Neural progenitor cell (in vitro differentiated cells): ENCODE measurements around the gene CDC42EP3. TPM values are rescaled to one million over a fixed set of nuclear protein-coding genes. Genes with fewer than 3 reads are reported as not detected.

Experiments
- DNase-seq: peaks from one replicate; pipeline ENCODE4 v3.0.0-alpha.2; 2016; ENCODE audit warnings: low spot score
- H2AFZ ChIP-seq: fragments of 200-600 bp; sonication (generic); replicated peaks from 2 replicates; pipeline ENCODE4 v1.6.1; 2016; ENCODE audit warnings: antibody characterized with exemption
- H3F3A ChIP-seq: fragments of 200-600 bp; sonication (generic); 2 replicates; pipeline ENCODE4 v1.6.1; 2016; ENCODE audit warnings: antibody characterized with exemption, low read depth
- H3K27ac ChIP-seq: fragments of 200-600 bp; sonication (generic); 2 replicates; pipeline ENCODE4 v1.5.1; 2016; ENCODE audit warnings: mild to moderate bottlenecking
- H3K27me3 ChIP-seq: fragments of 200-600 bp; sonication (generic); 2 replicates; pipeline ENCODE4 v1.6.1; 2016; ENCODE audit warnings: mild to moderate bottlenecking, moderate library complexity
- H3K36me3 ChIP-seq: fragments of 200-600 bp; sonication (generic); 2 replicates; pipeline ENCODE4 v1.5.1; 2016
- H3K4me1 ChIP-seq: fragments of 200-600 bp; sonication (generic); 2 replicates; pipeline ENCODE4 v1.6.1; 2016; ENCODE audit warnings: mixed run types
- H3K4me2 ChIP-seq: fragments of 200-600 bp; sonication (generic); 2 replicates; pipeline ENCODE4 v1.6.1; 2016
- H3K4me3 ChIP-seq: fragments of 200-600 bp; sonication (generic); 2 replicates; pipeline ENCODE4 v1.5.1; 2016
- H3K79me2 ChIP-seq: fragments of 200-600 bp; sonication (generic); 2 replicates; pipeline ENCODE4 v1.6.1; 2016; ENCODE audit warnings: low read depth
- H3K9ac ChIP-seq: fragments of 200-600 bp; sonication (generic); 2 replicates; pipeline ENCODE4 v1.6.1; 2016
- H3K9me3 ChIP-seq: fragments of 200-600 bp; sonication (generic); 2 replicates; pipeline ENCODE4 v1.5.1; 2016; ENCODE audit warnings: low read depth
- H4K20me1 ChIP-seq: fragments of 200-600 bp; sonication (generic); 2 replicates; pipeline ENCODE4 v1.6.1; 2016; ENCODE audit warnings: low read depth
- H3K27ac Mint-ChIP-seq: 3 replicates; pipeline ENCODE4 v1.8.0; 2021; ENCODE audit warnings: mixed read lengths
- H3K27me3 Mint-ChIP-seq: 2 replicates; pipeline ENCODE4 v1.8.0; 2022; ENCODE audit warnings: low read depth, mild to moderate bottlenecking, inconsistent platforms, moderate library complexity, mixed read lengths; ENCODE audit not compliant: insufficient read depth
- H3K36me3 Mint-ChIP-seq: 3 replicates; pipeline ENCODE4 v1.8.0; 2021; ENCODE audit warnings: mixed read lengths
- H3K4me1 Mint-ChIP-seq: 3 replicates; pipeline ENCODE4 v1.8.0; 2021; ENCODE audit warnings: mixed read lengths
- H3K4me3 Mint-ChIP-seq: 3 replicates; pipeline ENCODE4 v1.8.0; 2021; ENCODE audit warnings: mild to moderate bottlenecking, moderate library complexity, mixed read lengths
- H3K9me3 Mint-ChIP-seq: 3 replicates; pipeline ENCODE4 v1.8.0; 2020; ENCODE audit warnings: mixed read lengths
- EZH2 ChIP-seq: fragments of 200-600 bp; sonication (generic); IDR thresholded peaks from 2 replicates; pipeline ENCODE4 v1.6.1; 2017; ENCODE audit warnings: antibody characterized with exemption, mild to moderate bottlenecking, moderate library complexity
- EZH2phosphoT487 ChIP-seq: fragments of 200-600 bp; sonication (generic); IDR thresholded peaks from 2 replicates; pipeline ENCODE4 v1.6.1; 2017; ENCODE audit warnings: antibody characterized with exemption
- total RNA-seq: library from RNA; depleted of rRNA; stranded (reverse); fragments of >200 nt; gene quantifications from 2 replicates; pipeline ENCODE4 v1.2.3, GENCODE V29; 2015; ENCODE audit warnings: low replicate concordance
- TF ChIP-seq, protein P1 (sequence below): fragments of 200-600 bp; sonication (generic); IDR thresholded peaks from 2 replicates; pipeline ENCODE4 v1.5.1; 2017; ENCODE audit warnings: antibody characterized with exemption, mild to moderate bottlenecking

Gene CDC42EP3
- total RNA-seq, 1 donor from 2014 or later, result 21.2 TPM

GRCh38 chr2:37625156-37625555 lies 46.3 kb downstream of the CDC42EP3 start:
- Mint-ChIP-seq H3K36me3 (no peaks in the 10 kb centered on the region), H3K9me3 (no peaks in the 10 kb centered on the region), H3K27me3 (peaks cover 2% of the 10 kb centered on the region), H3K4me1 (peaks cover 12% of the 10 kb centered on the region), H3K27ac (no peak overlapping the region), H3K4me3 (no peak overlapping the region)
- Histone ChIP-seq H3K4me3 (no peak overlapping the region), H3K9ac (no peak overlapping the region), H3K9me3 (no peaks in the 10 kb centered on the region), H3K79me2 (no peaks in the 10 kb centered on the region), H3K27ac (no peak overlapping the region), H2AFZ (no peak overlapping the region), H3K4me1 (no peaks in the 10 kb centered on the region), H3K27me3 (no peaks in the 10 kb centered on the region), H4K20me1 (no peaks in the 10 kb centered on the region), H3F3A (no peaks in the 10 kb centered on the region), H3K36me3 (no peaks in the 10 kb centered on the region), H3K4me2 (no peak overlapping the region)
- TF ChIP-seq EZH2phosphoT487 (no peak), EZH2 (no peak)
- TF ChIP-seq, protein P1, sequence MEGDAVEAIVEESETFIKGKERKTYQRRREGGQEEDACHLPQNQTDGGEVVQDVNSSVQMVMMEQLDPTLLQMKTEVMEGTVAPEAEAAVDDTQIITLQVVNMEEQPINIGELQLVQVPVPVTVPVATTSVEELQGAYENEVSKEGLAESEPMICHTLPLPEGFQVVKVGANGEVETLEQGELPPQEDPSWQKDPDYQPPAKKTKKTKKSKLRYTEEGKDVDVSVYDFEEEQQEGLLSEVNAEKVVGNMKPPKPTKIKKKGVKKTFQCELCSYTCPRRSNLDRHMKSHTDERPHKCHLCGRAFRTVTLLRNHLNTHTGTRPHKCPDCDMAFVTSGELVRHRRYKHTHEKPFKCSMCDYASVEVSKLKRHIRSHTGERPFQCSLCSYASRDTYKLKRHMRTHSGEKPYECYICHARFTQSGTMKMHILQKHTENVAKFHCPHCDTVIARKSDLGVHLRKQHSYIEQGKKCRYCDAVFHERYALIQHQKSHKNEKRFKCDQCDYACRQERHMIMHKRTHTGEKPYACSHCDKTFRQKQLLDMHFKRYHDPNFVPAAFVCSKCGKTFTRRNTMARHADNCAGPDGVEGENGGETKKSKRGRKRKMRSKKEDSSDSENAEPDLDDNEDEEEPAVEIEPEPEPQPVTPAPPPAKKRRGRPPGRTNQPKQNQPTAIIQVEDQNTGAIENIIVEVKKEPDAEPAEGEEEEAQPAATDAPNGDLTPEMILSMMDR, result no peak
- DNase-seq, result no peak

GRCh38 chr2:37623971-37624900 lies 47.2 kb downstream of the CDC42EP3 start:
- no peak overlapping the region for H3K4me2 ChIP-seq
- no peaks in the 10 kb centered on the region for H3F3A ChIP-seq
- Mint-ChIP-seq H3K4me1 (peaks cover 12% of the 10 kb centered on the region), H3K36me3 (no peaks in the 10 kb centered on the region), H3K4me3 (no peak overlapping the region), H3K9me3 (no peaks in the 10 kb centered on the region), H3K27ac (no peak overlapping the region), H3K27me3 (peaks cover 2% of the 10 kb centered on the region)
- no peak overlapping the region for H3K4me3 ChIP-seq
- no peaks in the 10 kb centered on the region for H3K27me3 ChIP-seq
- no peak overlapping the region for H3K9ac ChIP-seq
- H4K20me1 ChIP-seq, result no peaks in the 10 kb centered on the region
- H2AFZ ChIP-seq, result no peak overlapping the region
- DNase-seq, result no peak
- H3K27ac ChIP-seq, result no peak overlapping the region
- TF ChIP-seq EZH2 (no peak), EZH2phosphoT487 (no peak)
- TF ChIP-seq, protein P1, result no peak
- H3K9me3 ChIP-seq, result no peaks in the 10 kb centered on the region
- H3K79me2 ChIP-seq, result no peaks in the 10 kb centered on the region
- no peaks in the 10 kb centered on the region for H3K36me3 ChIP-seq
- no peaks in the 10 kb centered on the region for H3K4me1 ChIP-seq

DNA sequence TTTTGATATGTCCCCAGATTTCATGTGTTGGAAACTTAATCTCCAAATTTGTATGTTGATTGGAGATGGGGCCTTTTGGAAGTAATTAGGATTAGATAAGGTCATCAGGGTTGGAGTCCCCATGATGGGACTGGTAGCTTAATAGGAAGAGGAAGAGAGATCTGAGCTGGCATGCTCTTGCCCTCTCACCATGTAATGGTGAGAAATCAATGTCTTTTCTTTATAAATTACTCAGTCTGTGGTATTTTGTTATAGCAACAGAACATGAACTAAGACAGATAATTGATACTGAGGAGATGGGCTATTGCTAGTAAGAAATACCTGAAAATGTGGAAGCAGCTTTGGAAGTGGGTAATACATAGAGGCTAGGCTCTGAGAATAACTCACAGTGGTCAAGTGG lies 48.0 kb downstream of the CDC42EP3 start:
- Mint-ChIP-seq H3K36me3 (no peaks in the 10 kb centered on the region), H3K27ac (no peak overlapping the region), H3K27me3 (peaks cover 2% of the 10 kb centered on the region), H3K4me1 (peaks cover 12% of the 10 kb centered on the region), H3K4me3 (no peak overlapping the region), H3K9me3 (no peaks in the 10 kb centered on the region)
- no peaks in the 10 kb centered on the region for H3K79me2 ChIP-seq
- TF ChIP-seq EZH2, result no peak
- TF ChIP-seq, protein P1, result no peak
- TF ChIP-seq EZH2phosphoT487, result no peak
- no peak overlapping the region for H2AFZ ChIP-seq
- no peaks in the 10 kb centered on the region for H3K9me3 ChIP-seq
- no peaks in the 10 kb centered on the region for H3K27me3 ChIP-seq
- no peaks in the 10 kb centered on the region for H3F3A ChIP-seq
- no peaks in the 10 kb centered on the region for H4K20me1 ChIP-seq
- H3K27ac ChIP-seq, result no peak overlapping the region
- no peaks in the 10 kb centered on the region for H3K4me1 ChIP-seq
- no peak overlapping the region for H3K9ac ChIP-seq
- H3K4me2 ChIP-seq, result no peak overlapping the region
- H3K4me3 ChIP-seq, result no peak overlapping the region
- no peaks in the 10 kb centered on the region for H3K36me3 ChIP-seq
- no peak for DNase-seq
